ENCODE data around the gene EZR. TPM values are rescaled to one million over a fixed set of nuclear protein-coding genes. Genes with fewer than 3 reads are reported as not detected.

The EZR gene
- total RNA-seq, 1 experiment from 2014 or later = 277 TPM

GRCh38 chr6:158735009-158735408 lies 84.2 kb downstream of the EZR start:
- DNase-seq (ENCODE audit: low spot score) = no peak

- peak; percentile 82 for DNase-seq (ENCODE audit: low spot score)
Observed at GRCh38 chr6:158730541-158730907, 88.6 kb downstream of the EZR start.

GRCh38 chr6:158729906-158730540 lies 89.1 kb downstream of the EZR start:
- no peak for DNase-seq (ENCODE audit: low spot score)

GRCh38 chr6:158725704-158726103 lies 93.5 kb downstream of the EZR start:
- DNase-seq (ENCODE audit: low spot score) = no peak

- no peak for DNase-seq (ENCODE audit: low spot score)
Observed at GRCh38 chr6:158722176-158722729, 96.9 kb downstream of the EZR start.

- peak; percentile 70 for DNase-seq (ENCODE audit: low spot score)
Observed at GRCh38 chr6:158718461-158719046, 100.6 kb downstream of the EZR start.

- no peak for DNase-seq (ENCODE audit: low spot score)
Observed at GRCh38 chr6:158717341-158718330, 101.5 kb downstream of the EZR start.

Small RNA genes lying within 50 kb of the gene (small RNA-seq; reads per million reads assigned to genes)
- not detected for gene MIR3918

Other genes starting within 250 kb of the EZR start
- 37.5 and 54.7 TPM in 2 replicates for gene DYNLT1, start 174.6 kb downstream of the EZR start, total RNA-seq (2014; rRNA removed; shearing (Covaris generic))
- gene SYTL3, start 169.3 kb downstream of the EZR start, total RNA-seq (2014; rRNA removed; shearing (Covaris generic)) = 0.41 and 0.94 TPM in 2 replicates
- gene RSPH3, start 180.8 kb upstream of the EZR start, total RNA-seq (2014; rRNA removed; shearing (Covaris generic)) = 2.6 and 5.8 TPM in 2 replicates
- 0.08 TPM in 1 of 2 replicates, not detected in the other for gene TAGAP, start 225.6 kb upstream of the EZR start, total RNA-seq (2014; rRNA removed; shearing (Covaris generic))

All from HT-29 (cell line).